ENCODE results near the gene EVI5. TPM values are rescaled to one million over a fixed set of nuclear protein-coding genes. Genes with fewer than 3 reads are reported as not detected.

EVI5 gene
- total and polyA plus RNA-seq, 2 donors (not counting 1 experiment from before 2014, with no cell fraction given), result 1.5 to 36.3 TPM

DNA sequence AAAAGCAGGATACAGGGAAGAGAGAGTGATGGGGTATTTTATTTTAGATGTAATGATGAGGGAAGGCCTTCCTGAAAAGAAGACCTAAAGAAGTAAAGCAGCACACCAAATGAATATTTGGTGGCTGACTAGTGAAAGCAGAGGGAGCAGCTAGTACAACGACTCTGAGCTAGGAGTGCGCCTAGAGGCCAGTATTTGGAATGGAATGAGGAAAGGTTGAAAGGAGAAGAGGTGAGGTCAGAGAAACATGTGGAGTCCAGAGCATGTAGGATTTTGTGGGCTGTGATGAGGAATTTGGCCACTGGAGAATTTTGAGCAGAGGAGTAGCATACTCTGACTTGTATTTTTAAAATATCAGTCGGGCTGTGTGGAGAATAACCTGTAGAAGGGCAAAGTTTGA lies 35.1 kb upstream of the EVI5 start:
- TF ChIP-seq EZH2 (IDR thresholded peaks at IDR 0.05; ENCODE audit: borderline replicate concordance, insufficient read depth, low read depth, low read length, poor library complexity, severe bottlenecking), result no peak
- TF ChIP-seq, protein P1, sequence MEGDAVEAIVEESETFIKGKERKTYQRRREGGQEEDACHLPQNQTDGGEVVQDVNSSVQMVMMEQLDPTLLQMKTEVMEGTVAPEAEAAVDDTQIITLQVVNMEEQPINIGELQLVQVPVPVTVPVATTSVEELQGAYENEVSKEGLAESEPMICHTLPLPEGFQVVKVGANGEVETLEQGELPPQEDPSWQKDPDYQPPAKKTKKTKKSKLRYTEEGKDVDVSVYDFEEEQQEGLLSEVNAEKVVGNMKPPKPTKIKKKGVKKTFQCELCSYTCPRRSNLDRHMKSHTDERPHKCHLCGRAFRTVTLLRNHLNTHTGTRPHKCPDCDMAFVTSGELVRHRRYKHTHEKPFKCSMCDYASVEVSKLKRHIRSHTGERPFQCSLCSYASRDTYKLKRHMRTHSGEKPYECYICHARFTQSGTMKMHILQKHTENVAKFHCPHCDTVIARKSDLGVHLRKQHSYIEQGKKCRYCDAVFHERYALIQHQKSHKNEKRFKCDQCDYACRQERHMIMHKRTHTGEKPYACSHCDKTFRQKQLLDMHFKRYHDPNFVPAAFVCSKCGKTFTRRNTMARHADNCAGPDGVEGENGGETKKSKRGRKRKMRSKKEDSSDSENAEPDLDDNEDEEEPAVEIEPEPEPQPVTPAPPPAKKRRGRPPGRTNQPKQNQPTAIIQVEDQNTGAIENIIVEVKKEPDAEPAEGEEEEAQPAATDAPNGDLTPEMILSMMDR (IDR thresholded peaks at IDR 0.05), result no peak
- H3K27ac ChIP-seq (ENCODE audit: low read length in 2 of 2), result no peak overlapping the region
- ChIA-PET POLR2A (no interaction called here), CTCF (interaction anchor here (1.4 to 7.3 kb wide), 4 partner anchors 11 to 511 kb away, joined by 5 to 168 read pairs (median 26); partner anchors contain the start of gene RPL5)
- Mint-ChIP-seq H3K4me1 (peaks cover 2% of the 10 kb centered on the region), H3K9me3 (ENCODE audit: insufficient read depth) (no peaks in the 10 kb centered on the region), H3K4me3 (no peak overlapping the region), H3K27me3 (peaks cover 4% of the 10 kb centered on the region), H3K27ac (no peak overlapping the region)
- no peaks in the 10 kb centered on the region for H3K36me3 ChIP-seq (replicated peaks in 1 of 2; ENCODE audit: control extremely low read depth in 1 of 2, control insufficient read depth in 1 of 2, extremely low read depth in 1 of 2, insufficient read depth in 2 of 2, low read length in 1 of 2)
- no peak for ATAC-seq (ENCODE audit: low read depth)
- H3K9me3 ChIP-seq (ENCODE audit: control extremely low read depth in 1 of 3, control insufficient read depth in 2 of 3, insufficient read depth in 1 of 3, low read length in 2 of 3), result no peaks in the 10 kb centered on the region
- H3K4me3 ChIP-seq (ENCODE audit: control extremely low read depth in 1 of 5, extremely low read depth in 1 of 5, insufficient read depth in 1 of 5, low read depth in 2 of 5, low read length in 4 of 5), result no peak overlapping the region
- no peak overlapping the region for H2AFZ ChIP-seq (ENCODE audit: insufficient read depth, low read depth, low read length, poor library complexity, severe bottlenecking)
- intact Hi-C loops (cut with micrococcal nuclease), result no loop called here
- 94% methylated on average over 3 of the region's 3 CpGs for WGBS (ENCODE audit: insufficient coverage)
- no peaks in the 10 kb centered on the region for H3K4me1 ChIP-seq (ENCODE audit: control insufficient read depth in 2 of 2, insufficient read depth in 2 of 2, low read length in 2 of 2)
- no peak overlapping the region for H3K4me2 ChIP-seq (replicated peaks; ENCODE audit: low read depth, low read length, poor library complexity, severe bottlenecking)
- H3K79me2 ChIP-seq (ENCODE audit: control insufficient read depth, insufficient read depth, low read length), result no peaks in the 10 kb centered on the region
- no peak for DNase-seq
- H3K27me3 ChIP-seq (replicated peaks in 1 of 4; ENCODE audit: control extremely low read depth in 1 of 4, control insufficient read depth in 3 of 4, insufficient read depth in 4 of 4, low read length in 3 of 4), result no peaks in the 10 kb centered on the region
- no peak overlapping the region for H3K9ac ChIP-seq (ENCODE audit: low read length)
- H4K20me1 ChIP-seq (ENCODE audit: control insufficient read depth, insufficient read depth, low read length, poor library complexity, severe bottlenecking), result no peaks in the 10 kb centered on the region

DNA sequence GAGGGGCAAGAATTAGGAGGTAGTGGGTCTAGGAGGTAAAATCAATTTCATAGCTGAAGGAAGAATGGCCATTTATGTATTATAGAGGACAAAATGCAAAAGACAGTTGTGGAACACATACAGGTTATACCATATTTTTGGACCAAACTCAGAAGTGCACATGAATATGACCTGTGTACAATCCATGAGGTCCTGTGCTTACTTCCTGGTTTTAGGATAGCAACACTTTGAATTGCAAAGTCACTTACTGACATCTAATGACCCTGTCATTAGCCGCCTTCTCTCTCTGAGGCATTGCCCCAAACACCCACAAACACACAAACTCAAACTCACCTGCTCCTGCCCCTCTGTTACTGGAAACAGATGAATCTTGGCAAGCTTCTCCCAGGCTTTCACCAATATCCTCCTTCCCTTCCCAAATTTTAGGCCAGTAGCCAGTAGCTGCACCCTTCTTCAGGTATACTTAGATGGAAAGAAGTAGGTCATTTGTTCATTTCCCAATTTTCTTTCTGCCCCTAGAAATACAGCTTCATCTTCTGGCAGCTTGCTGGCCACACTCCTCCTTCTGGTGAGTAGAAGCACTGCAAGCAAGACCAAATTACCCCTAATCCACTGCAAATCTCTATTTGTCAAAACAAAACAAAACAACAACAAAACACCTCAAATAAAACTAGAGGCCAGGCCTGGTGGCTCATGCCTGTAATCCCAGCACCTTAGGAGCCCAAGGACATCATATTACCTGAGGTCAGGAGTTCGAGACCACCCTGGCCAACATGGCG lies 33.3 kb upstream of the EVI5 start:
- Histone ChIP-seq H2AFZ (ENCODE audit: insufficient read depth, low read depth, low read length, poor library complexity, severe bottlenecking) (no peak overlapping the region), H4K20me1 (ENCODE audit: control insufficient read depth, insufficient read depth, low read length, poor library complexity, severe bottlenecking) (no peaks in the 10 kb centered on the region), H3K4me2 (replicated peaks; ENCODE audit: low read depth, low read length, poor library complexity, severe bottlenecking) (no peak overlapping the region), H3K9ac (ENCODE audit: low read length) (no peak overlapping the region), H3K27me3 (replicated peaks in 1 of 4; ENCODE audit: control extremely low read depth in 1 of 4, control insufficient read depth in 3 of 4, insufficient read depth in 4 of 4, low read length in 3 of 4) (no peaks in the 10 kb centered on the region), H3K79me2 (ENCODE audit: control insufficient read depth, insufficient read depth, low read length) (no peaks in the 10 kb centered on the region), H3K27ac (ENCODE audit: low read length in 2 of 2) (no peak overlapping the region), H3K9me3 (ENCODE audit: control extremely low read depth in 1 of 3, control insufficient read depth in 2 of 3, insufficient read depth in 1 of 3, low read length in 2 of 3) (no peaks in the 10 kb centered on the region), H3K4me1 (ENCODE audit: control insufficient read depth in 2 of 2, insufficient read depth in 2 of 2, low read length in 2 of 2) (no peaks in the 10 kb centered on the region), H3K4me3 (ENCODE audit: control extremely low read depth in 1 of 5, extremely low read depth in 1 of 5, insufficient read depth in 1 of 5, low read depth in 2 of 5, low read length in 4 of 5) (no peak overlapping the region), H3K36me3 (replicated peaks in 1 of 2; ENCODE audit: control extremely low read depth in 1 of 2, control insufficient read depth in 1 of 2, extremely low read depth in 1 of 2, insufficient read depth in 2 of 2, low read length in 1 of 2) (no peaks in the 10 kb centered on the region)
- Mint-ChIP-seq H3K27ac (no peak overlapping the region), H3K9me3 (ENCODE audit: insufficient read depth) (no peaks in the 10 kb centered on the region), H3K27me3 (peaks cover 4% of the 10 kb centered on the region), H3K4me3 (no peak overlapping the region), H3K4me1 (peaks cover 2% of the 10 kb centered on the region)
- ChIA-PET POLR2A (interaction anchor here (0.7 kb wide), 1 partner anchor 49 kb away, joined by 9 read pairs; no protein-coding TSS in a partner anchor), CTCF (interaction anchor here (0.6 to 7.3 kb wide), 28 partner anchors 10 to 1657 kb away, joined by 3 to 168 read pairs (median 4); partner anchors contain the start of genes EVI5 and RPL5)
- intact Hi-C loops (cut with micrococcal nuclease), result loop anchor here (1.0 kb wide), 2 partner anchors 69 to 508 kb away; no protein-coding TSS in a partner anchor
- DNase-seq (peak; percentile 63), ATAC-seq (ENCODE audit: low read depth) (peak; percentile 58)
- WGBS (ENCODE audit: insufficient coverage), result 89% methylated on average over 2 of the region's 3 CpGs
- no peak for TF ChIP-seq EZH2 (IDR thresholded peaks at IDR 0.05; ENCODE audit: borderline replicate concordance, insufficient read depth, low read depth, low read length, poor library complexity, severe bottlenecking)
- TF ChIP-seq, protein P1 (IDR thresholded peaks at IDR 0.05), result peak; percentile 80

Measured in B cell (primary cell).